HL-60 (cell line): ENCODE results near the gene AQP6.

Source experiments
- DNase-seq, 2 experiments: peaks; one replicate each; pipeline ENCODE4 v3.0.0-alpha.2; 2010 to 2020; ENCODE audit warnings: low read depth in 1 of 2, low spot score in 1 of 2
- H3K27ac ChIP-seq: fragments of 250-450 bp; sonication (Bioruptor Pico); replicated peaks from 2 replicates; pipeline ENCODE4 v1.5.1; 2020; ENCODE audit warnings: mild to moderate bottlenecking, moderate library complexity
- H3K27me3 ChIP-seq: fragments of 250-450 bp; sonication (Bioruptor Pico); 2 replicates; pipeline ENCODE4 v1.5.1; 2021; ENCODE audit warnings: mild to moderate bottlenecking, moderate library complexity; ENCODE audit not compliant: insufficient read depth, poor library complexity, severe bottlenecking
- H3K4me3 ChIP-seq: replicated peaks from 2 replicates; pipeline ENCODE4 v1.5.1; 2011; ENCODE audit warnings: mild to moderate bottlenecking, control low read depth, low read length; ENCODE audit not compliant: insufficient read depth
- GABPA ChIP-seq: IDR thresholded peaks from 2 replicates; pipeline ENCODE4 v1.6.1; 2012; ENCODE audit warnings: low read depth
- POLR2AphosphoS5 ChIP-seq: IDR thresholded peaks from 2 replicates; pipeline ENCODE4 v1.6.1; 2012; ENCODE audit warnings: low read depth
- SPI1 ChIP-seq: IDR thresholded peaks from 2 replicates; pipeline ENCODE4 v1.6.1; 2012; ENCODE audit warnings: low read depth, mild to moderate bottlenecking, borderline replicate concordance
- TF ChIP-seq, protein P1 (sequence below): IDR thresholded peaks from 2 replicates; pipeline ENCODE4 v1.6.1; 2012; ENCODE audit warnings: low read depth; ENCODE audit not compliant: insufficient replicate concordance
- TF ChIP-seq, protein P2 (sequence below): IDR thresholded peaks from one replicate; pipeline ENCODE4 v1.5.1; 2011; ENCODE audit warnings: low read length, control low read depth, inconsistent platforms; ENCODE audit not compliant: insufficient read depth

Gene AQP6

DNA sequence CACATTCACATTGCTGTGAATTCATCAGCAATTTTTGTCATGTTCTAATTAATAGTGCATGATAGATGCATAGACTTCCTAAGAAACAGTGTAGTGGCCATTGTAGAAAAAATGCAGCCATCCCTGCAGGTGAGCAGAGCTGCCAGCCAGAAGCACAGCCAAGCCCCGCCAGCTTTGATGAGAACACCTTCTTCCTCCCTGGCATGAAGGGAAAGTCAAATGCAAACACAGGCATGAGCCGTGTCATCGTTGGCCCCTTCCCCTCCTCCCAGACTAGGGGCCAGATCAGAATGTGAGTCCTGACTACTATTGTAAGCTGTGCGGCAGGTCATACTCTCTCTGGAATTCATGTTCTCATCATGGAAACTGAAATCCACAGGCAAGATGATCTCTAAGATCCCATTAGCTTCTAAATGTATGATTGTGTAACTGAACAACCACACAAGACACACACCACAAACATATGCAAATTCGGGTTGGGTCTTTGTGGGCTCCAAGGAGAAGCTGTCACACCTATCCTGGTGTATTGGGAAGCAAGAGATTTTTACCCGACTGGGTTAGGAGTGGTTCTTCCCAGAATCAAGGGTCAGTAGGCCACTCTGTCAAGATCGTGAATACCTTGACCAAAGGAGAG is 25.0 kb upstream of the AQP6 start:
- no peak for DNase-seq

DNA sequence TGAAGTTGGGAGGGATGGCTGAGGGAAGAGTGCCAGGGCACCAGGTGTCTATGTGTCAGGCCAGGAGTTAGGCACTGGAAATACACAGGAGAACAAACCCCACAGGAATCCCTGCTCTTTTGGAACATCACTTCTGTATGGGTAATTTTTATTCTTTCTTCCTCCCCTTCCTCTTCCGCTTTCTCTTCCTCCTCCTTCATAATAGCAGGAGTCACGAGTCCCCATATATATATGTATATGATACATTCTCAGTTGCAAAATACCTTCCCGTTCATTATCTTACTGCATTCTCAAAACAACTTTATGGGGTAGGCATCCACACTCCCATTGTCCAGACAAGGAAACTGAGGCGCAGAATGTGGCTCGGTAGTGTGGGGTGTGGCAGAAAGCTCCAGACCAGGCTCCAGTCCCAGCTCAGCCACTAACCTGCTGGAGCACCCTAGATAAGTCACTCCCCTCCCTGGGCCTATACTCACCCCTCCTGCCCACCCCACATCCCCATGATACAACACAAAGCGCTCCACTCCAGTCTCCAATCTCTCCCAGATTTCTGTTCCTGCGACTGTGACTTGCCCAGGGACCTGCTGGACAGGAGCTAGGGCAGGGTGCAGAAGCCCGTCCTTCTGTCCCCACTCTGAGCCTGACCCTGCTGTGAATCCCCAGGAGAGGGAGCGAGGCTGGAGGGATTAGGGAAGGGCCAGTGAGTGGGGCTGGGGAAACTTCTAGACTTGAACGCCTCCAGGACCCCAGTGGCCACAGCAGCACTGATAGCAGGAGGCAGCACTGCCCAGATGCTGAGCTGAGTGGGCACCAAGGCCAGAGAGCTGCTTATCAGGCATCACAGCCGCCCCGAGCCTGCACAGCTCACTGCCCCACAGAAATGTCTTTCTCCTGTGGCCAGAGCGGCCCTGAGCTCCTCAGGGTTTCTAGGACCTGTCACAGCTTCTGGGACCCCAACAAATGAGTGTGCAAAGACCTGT is 23.6 kb upstream of the AQP6 start:
- H3K27me3 ChIP-seq: peaks cover 10% of the 10 kb centered on the region
- no peak for DNase-seq

More for the DNA sequence above, 25.0 kb upstream of the AQP6 start:
- no peak overlapping the region for H3K4me3 ChIP-seq
- H3K27me3 ChIP-seq: no peaks in the 10 kb centered on the region
- no peak overlapping the region for H3K27ac ChIP-seq
- TF ChIP-seq POLR2AphosphoS5 (no peak), GABPA (no peak), SPI1 (no peak)
- TF ChIP-seq, protein P1, sequence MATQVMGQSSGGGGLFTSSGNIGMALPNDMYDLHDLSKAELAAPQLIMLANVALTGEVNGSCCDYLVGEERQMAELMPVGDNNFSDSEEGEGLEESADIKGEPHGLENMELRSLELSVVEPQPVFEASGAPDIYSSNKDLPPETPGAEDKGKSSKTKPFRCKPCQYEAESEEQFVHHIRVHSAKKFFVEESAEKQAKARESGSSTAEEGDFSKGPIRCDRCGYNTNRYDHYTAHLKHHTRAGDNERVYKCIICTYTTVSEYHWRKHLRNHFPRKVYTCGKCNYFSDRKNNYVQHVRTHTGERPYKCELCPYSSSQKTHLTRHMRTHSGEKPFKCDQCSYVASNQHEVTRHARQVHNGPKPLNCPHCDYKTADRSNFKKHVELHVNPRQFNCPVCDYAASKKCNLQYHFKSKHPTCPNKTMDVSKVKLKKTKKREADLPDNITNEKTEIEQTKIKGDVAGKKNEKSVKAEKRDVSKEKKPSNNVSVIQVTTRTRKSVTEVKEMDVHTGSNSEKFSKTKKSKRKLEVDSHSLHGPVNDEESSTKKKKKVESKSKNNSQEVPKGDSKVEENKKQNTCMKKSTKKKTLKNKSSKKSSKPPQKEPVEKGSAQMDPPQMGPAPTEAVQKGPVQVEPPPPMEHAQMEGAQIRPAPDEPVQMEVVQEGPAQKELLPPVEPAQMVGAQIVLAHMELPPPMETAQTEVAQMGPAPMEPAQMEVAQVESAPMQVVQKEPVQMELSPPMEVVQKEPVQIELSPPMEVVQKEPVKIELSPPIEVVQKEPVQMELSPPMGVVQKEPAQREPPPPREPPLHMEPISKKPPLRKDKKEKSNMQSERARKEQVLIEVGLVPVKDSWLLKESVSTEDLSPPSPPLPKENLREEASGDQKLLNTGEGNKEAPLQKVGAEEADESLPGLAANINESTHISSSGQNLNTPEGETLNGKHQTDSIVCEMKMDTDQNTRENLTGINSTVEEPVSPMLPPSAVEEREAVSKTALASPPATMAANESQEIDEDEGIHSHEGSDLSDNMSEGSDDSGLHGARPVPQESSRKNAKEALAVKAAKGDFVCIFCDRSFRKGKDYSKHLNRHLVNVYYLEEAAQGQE: no peak
- TF ChIP-seq, protein P2, sequence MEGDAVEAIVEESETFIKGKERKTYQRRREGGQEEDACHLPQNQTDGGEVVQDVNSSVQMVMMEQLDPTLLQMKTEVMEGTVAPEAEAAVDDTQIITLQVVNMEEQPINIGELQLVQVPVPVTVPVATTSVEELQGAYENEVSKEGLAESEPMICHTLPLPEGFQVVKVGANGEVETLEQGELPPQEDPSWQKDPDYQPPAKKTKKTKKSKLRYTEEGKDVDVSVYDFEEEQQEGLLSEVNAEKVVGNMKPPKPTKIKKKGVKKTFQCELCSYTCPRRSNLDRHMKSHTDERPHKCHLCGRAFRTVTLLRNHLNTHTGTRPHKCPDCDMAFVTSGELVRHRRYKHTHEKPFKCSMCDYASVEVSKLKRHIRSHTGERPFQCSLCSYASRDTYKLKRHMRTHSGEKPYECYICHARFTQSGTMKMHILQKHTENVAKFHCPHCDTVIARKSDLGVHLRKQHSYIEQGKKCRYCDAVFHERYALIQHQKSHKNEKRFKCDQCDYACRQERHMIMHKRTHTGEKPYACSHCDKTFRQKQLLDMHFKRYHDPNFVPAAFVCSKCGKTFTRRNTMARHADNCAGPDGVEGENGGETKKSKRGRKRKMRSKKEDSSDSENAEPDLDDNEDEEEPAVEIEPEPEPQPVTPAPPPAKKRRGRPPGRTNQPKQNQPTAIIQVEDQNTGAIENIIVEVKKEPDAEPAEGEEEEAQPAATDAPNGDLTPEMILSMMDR: no peak

DNA sequence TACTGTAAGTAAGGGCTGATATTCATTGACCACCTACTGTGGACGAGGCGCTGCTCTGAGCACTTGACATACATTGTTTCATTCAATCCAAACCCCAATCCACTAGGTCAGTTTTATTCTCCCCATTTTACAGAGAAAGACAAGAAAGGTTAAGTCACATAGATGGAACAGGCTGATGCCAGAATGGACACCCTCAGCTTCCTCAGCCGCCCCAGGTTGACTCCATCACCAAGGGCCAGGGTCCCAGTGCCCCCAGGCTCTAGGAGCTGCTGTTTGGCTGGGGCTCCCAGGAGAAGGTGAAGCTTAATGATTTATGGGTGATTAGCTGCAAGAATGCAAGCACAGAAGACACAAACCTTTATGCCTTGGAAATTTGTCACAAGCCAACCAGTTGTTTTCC is 22.9 kb upstream of the AQP6 start:
- no peak for DNase-seq
- Histone ChIP-seq H3K27ac (no peak overlapping the region), H3K4me3 (no peak overlapping the region), H3K27me3 (peaks cover 16% of the 10 kb centered on the region)
- TF ChIP-seq SPI1 (no peak), POLR2AphosphoS5 (no peak), GABPA (no peak)
- TF ChIP-seq, protein P2: no peak
- TF ChIP-seq, protein P1: no peak

More for the DNA sequence above, 23.6 kb upstream of the AQP6 start:
- TF ChIP-seq SPI1 (peak; percentile 21; the same call in 1 of the 2 replicates), POLR2AphosphoS5 (no peak)
- no peak overlapping the region for H3K4me3 ChIP-seq
- no peak overlapping the region for H3K27ac ChIP-seq
